AG04450 (cell line): Measurements from ENCODE around the gene ARHGAP26. TPM values are rescaled to one million over a fixed set of nuclear protein-coding genes. Genes with fewer than 3 reads are reported as not detected.

ENCODE experiments used
- CTCF ChIA-PET: fragments of 300-600, 350-600 bp; formaldehyde crosslinking; extraction: SDS; loops from one replicate; lab custom pipeline; 2022; ENCODE audit warnings: antibody characterized with exemption, inconsistent platforms; lab: Charles Lee
- POLR2A ChIA-PET: fragments of 350-600 bp; formaldehyde crosslinking; extraction: SDS; loops from one replicate; lab custom pipeline; 2021; ENCODE audit warnings: antibody characterized with exemption, inconsistent platforms; lab: Yijun Ruan, JAX
- DNase-seq: peaks from one replicate; pipeline ENCODE4 v3.0.0-alpha.2; 2011; ENCODE audit warnings: low read depth, low spot score
- H3K27ac ChIP-seq: one replicate; pipeline ENCODE4 v1.5.1; 2012; ENCODE audit warnings: low read depth, low read length, control low read depth
- H3K27me3 ChIP-seq: one replicate; pipeline ENCODE4 v1.6.0; 2012; ENCODE audit warnings: low read length; ENCODE audit not compliant: control insufficient read depth, insufficient read depth
- H3K4me3 ChIP-seq: 2 replicates; pipeline ENCODE4 v1.5.1; 2011; ENCODE audit warnings: mild to moderate bottlenecking, low read depth, low read length, control low read depth
- H3K9me3 ChIP-seq: 2 replicates; pipeline ENCODE4 v1.5.1; 2012; ENCODE audit warnings: low read length; ENCODE audit not compliant: control insufficient read depth, insufficient read depth
- CTCF ChIP-seq: IDR thresholded peaks from 2 replicates; pipeline ENCODE4 v1.5.1; 2011; ENCODE audit warnings: low read depth, low read length, control low read depth, inconsistent platforms
- polyA plus RNA-seq: library from polyadenylated mRNA; depleted of rRNA; stranded (reverse); fragments of >200 nt; gene quantifications from 2 replicates; pipeline ENCODE4 v1.2.3, GENCODE V29; 2011

ARHGAP26 gene
- polyA plus RNA-seq, 1 experiment, result 0.56 TPM

GRCh38 chr5:143182106-143182505 lies 411.9 kb downstream of the ARHGAP26 start:
- CTCF ChIA-PET, result no interaction called here
- no peaks in the 10 kb centered on the region for H3K27me3 ChIP-seq
- POLR2A ChIA-PET, result no interaction called here
- H3K27ac ChIP-seq, result no peak overlapping the region
- DNase-seq, result no peak
- no peak for TF ChIP-seq CTCF
- no peak overlapping the region for H3K4me3 ChIP-seq
- H3K9me3 ChIP-seq, result no peaks in the 10 kb centered on the region

- Histone ChIP-seq H3K4me3 (no peak overlapping the region), H3K27me3 (no peaks in the 10 kb centered on the region), H3K9me3 (no peaks in the 10 kb centered on the region), H3K27ac (no peak overlapping the region)
- ChIA-PET POLR2A (no interaction called here), CTCF (interaction anchor here (0.7 kb wide), 1 partner anchor 154 kb away, joined by 8 read pairs; no protein-coding TSS in a partner anchor)
- DNase-seq, result no peak
- no peak for TF ChIP-seq CTCF
Measured at GRCh38 chr5:143182901-143183820, 413.0 kb downstream of the ARHGAP26 start.

GRCh38 chr5:143183989-143184388 lies 413.8 kb downstream of the ARHGAP26 start:
- ChIA-PET CTCF (no interaction called here), POLR2A (no interaction called here)
- no peak for TF ChIP-seq CTCF
- DNase-seq, result no peak
- H3K4me3 ChIP-seq, result no peak overlapping the region
- H3K27ac ChIP-seq, result no peak overlapping the region
- H3K27me3 ChIP-seq, result no peaks in the 10 kb centered on the region
- H3K9me3 ChIP-seq, result no peaks in the 10 kb centered on the region

GRCh38 chr5:143186623-143187022 lies 416.4 kb downstream of the ARHGAP26 start:
- no peak overlapping the region for H3K4me3 ChIP-seq
- POLR2A ChIA-PET, result no interaction called here

More at GRCh38 chr5:143186623-143187022, 416.4 kb downstream of the ARHGAP26 start:
- CTCF ChIA-PET, result no interaction called here
- Histone ChIP-seq H3K27me3 (no peaks in the 10 kb centered on the region), H3K9me3 (no peaks in the 10 kb centered on the region; the same call in 1 of the 2 replicates), H3K27ac (no peak overlapping the region)
- DNase-seq, result no peak
- no peak for TF ChIP-seq CTCF
